ENCODE data around the gene PANK3. TPM values are rescaled to one million over a fixed set of nuclear protein-coding genes. Genes with fewer than 3 reads are reported as not detected.
"Not testable (repeated sequence)": the region's sequence is repeated elsewhere in the genome, so short reads cannot be mapped to it uniquely, and the experiment has no call there.

PANK3 gene
- total RNA-seq, 1 donor from 2014 or later, result 107 TPM

DNA sequence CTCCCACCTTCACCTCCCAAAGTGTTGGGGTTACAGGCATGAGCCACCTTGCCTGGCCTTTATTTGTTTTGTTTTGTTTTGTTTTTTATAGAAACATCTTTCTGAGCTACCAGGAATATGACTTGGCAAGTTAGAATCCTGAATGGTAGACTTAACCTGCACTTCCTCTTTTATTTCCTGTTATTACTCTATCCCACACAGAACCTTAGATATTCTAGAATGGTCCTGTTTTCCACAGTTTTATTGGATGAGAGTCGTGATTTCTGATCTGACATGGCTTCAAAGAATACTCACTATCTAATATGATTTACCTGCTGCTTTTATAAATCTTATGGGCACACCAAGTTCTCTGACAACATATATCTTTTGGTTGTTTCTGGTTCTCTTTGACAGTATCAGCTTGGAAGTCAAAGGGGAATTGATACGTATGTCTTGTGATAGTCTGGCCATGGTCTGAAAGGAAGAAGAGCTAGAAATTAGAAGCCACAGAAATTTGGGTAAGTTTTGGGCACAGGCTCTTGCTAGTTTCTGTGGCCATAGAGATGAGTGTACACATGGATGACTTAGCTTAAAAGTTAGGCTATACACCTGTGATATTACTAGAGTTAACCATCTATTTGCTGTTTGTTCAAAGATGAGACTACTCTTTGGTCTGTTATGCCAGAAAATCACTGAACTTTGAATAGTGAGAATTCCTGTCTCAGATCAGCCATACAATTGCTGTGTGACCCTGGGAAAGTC, 4.7 kb upstream of the PANK3 start:
- H3K9me3 ChIP-seq (ENCODE audit: insufficient read depth, low read depth, low read length), result no peaks in the 10 kb centered on the region
- H2AFZ ChIP-seq (ENCODE audit: low read depth, low read length), result no peak overlapping the region
- Mint-ChIP-seq H3K27me3 (ENCODE audit: low read depth, unreplicated experiment) (peaks cover 13% of the 10 kb centered on the region), H3K4me1 (ENCODE audit: low read depth, unreplicated experiment) (peaks cover 6% of the 10 kb centered on the region), H3K27ac (ENCODE audit: unreplicated experiment) (no peak overlapping the region), H3K36me3 (ENCODE audit: low read depth, unreplicated experiment) (peaks cover 1% of the 10 kb centered on the region), H3K9me3 (ENCODE audit: unreplicated experiment) (peaks cover 8% of the 10 kb centered on the region), H3K4me3 (ENCODE audit: unreplicated experiment) (no peak overlapping the region)
- H3K79me2 ChIP-seq (ENCODE audit: insufficient read depth, low read length), result peaks cover 3% of the 10 kb centered on the region
- peaks cover 2% of the 10 kb centered on the region for H4K20me1 ChIP-seq (ENCODE audit: insufficient read depth, low read length)
- no peak overlapping the region for H3K27ac ChIP-seq (ENCODE audit: low read depth, low read length)
- H3K4me2 ChIP-seq (ENCODE audit: low read length), result no peak overlapping the region
- FAIRE-seq (no peak), DNase-seq (ENCODE audit: low read depth) (no peak)
- peaks cover 9% of the 10 kb centered on the region for H3K27me3 ChIP-seq (ENCODE audit: insufficient read depth, low read length)
- H3K36me3 ChIP-seq (ENCODE audit: insufficient read depth, low read length), result no peaks in the 10 kb centered on the region
- no peak overlapping the region for H3K9ac ChIP-seq (ENCODE audit: low read length)
- no peak for TF ChIP-seq EZH2 (IDR thresholded peaks at IDR 0.05; ENCODE audit: insufficient read depth, low read length)
- TF ChIP-seq, protein P1, sequence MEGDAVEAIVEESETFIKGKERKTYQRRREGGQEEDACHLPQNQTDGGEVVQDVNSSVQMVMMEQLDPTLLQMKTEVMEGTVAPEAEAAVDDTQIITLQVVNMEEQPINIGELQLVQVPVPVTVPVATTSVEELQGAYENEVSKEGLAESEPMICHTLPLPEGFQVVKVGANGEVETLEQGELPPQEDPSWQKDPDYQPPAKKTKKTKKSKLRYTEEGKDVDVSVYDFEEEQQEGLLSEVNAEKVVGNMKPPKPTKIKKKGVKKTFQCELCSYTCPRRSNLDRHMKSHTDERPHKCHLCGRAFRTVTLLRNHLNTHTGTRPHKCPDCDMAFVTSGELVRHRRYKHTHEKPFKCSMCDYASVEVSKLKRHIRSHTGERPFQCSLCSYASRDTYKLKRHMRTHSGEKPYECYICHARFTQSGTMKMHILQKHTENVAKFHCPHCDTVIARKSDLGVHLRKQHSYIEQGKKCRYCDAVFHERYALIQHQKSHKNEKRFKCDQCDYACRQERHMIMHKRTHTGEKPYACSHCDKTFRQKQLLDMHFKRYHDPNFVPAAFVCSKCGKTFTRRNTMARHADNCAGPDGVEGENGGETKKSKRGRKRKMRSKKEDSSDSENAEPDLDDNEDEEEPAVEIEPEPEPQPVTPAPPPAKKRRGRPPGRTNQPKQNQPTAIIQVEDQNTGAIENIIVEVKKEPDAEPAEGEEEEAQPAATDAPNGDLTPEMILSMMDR (IDR thresholded peaks at IDR 0.05; ENCODE audit: insufficient read depth, low read depth, low read length), result no peak
- H3K4me3 ChIP-seq (ENCODE audit: insufficient read depth, low read depth, low read length), result no peak overlapping the region
- peaks cover 5% of the 10 kb centered on the region for H3K4me1 ChIP-seq (ENCODE audit: insufficient read depth, low read length)

DNA sequence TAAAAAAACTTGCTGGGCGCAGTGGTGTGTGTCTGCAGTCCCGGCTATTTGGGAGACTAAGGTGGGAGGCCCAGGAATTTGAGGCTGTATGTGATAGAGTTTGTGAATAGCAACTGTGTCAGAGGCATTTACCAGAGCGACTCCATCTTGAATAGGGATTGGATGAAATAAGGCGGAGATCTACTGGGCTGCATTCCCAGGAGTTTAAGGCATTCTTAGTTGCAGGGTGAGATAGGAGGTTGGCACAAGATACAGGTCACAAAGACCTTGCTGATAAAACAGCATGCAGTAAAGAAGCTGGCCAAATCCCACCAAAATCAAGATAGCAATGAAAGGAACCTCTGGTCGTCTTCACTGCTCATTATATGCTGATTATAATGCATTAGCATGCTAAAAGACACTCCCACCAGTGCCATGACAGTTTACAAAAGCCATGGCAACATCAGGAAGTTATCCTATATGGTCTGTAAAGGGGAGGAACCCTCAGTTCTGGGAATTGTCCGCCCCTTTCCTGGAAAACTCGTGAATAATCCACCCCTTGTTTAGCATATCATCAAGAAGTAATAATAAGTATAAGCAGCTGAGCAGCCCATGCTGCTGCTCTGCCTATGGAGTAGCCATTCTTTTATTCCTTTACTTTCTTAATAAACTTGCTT, 1.8 kb upstream of the PANK3 start:
- not testable (repeated sequence) for H3K36me3 ChIP-seq (ENCODE audit: insufficient read depth, low read length); H3K27me3 Mint-ChIP-seq (ENCODE audit: low read depth, unreplicated experiment); FAIRE-seq; H3K9me3 ChIP-seq (ENCODE audit: insufficient read depth, low read depth, low read length); H3K4me3 Mint-ChIP-seq (ENCODE audit: unreplicated experiment); H3K4me3 ChIP-seq (ENCODE audit: insufficient read depth, low read depth, low read length); H3K9ac ChIP-seq (ENCODE audit: low read length); H3K4me2 ChIP-seq (ENCODE audit: low read length); H3K36me3 Mint-ChIP-seq (ENCODE audit: low read depth, unreplicated experiment); DNase-seq (ENCODE audit: low read depth); H3K27me3 ChIP-seq (ENCODE audit: insufficient read depth, low read length); H2AFZ ChIP-seq (ENCODE audit: low read depth, low read length); H3K4me1 ChIP-seq (ENCODE audit: insufficient read depth, low read length); H3K27ac Mint-ChIP-seq (ENCODE audit: unreplicated experiment); H3K27ac ChIP-seq (ENCODE audit: low read depth, low read length); H3K9me3 Mint-ChIP-seq (ENCODE audit: unreplicated experiment)
- H3K4me1 Mint-ChIP-seq (ENCODE audit: low read depth, unreplicated experiment), result peaks cover 15% of the 10 kb centered on the region
- Histone ChIP-seq H3K79me2 (ENCODE audit: insufficient read depth, low read length) (peaks cover 32% of the 10 kb centered on the region), H4K20me1 (ENCODE audit: insufficient read depth, low read length) (peaks cover 32% of the 10 kb centered on the region)

DNA sequence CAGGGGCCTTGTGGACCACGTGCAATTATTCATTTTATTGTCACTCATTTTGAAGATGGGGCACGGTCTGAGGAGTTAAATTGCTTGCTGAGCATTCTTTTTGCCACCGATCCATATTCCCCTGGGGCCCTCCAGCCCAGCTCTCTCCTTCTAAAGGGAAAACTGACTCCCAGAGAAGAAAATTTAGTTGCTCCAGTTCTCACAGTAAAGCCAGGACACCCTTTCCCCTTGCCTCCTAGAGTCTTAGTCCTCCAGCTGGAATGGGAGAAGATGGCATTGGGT, 1.0 kb upstream of the PANK3 start:
- Mint-ChIP-seq H3K4me3 (ENCODE audit: unreplicated experiment) (peak overlapping the region; percentile 86), H3K27ac (ENCODE audit: unreplicated experiment) (peak overlapping the region; percentile 91), H3K27me3 (ENCODE audit: low read depth, unreplicated experiment) (peaks cover 2% of the 10 kb centered on the region), H3K9me3 (ENCODE audit: unreplicated experiment) (peaks cover 7% of the 10 kb centered on the region), H3K4me1 (ENCODE audit: low read depth, unreplicated experiment) (peaks cover 20% of the 10 kb centered on the region), H3K36me3 (ENCODE audit: low read depth, unreplicated experiment) (peaks cover under 1% of the 10 kb centered on the region)
- Histone ChIP-seq H3K36me3 (ENCODE audit: insufficient read depth, low read length) (no peaks in the 10 kb centered on the region), H3K9me3 (ENCODE audit: insufficient read depth, low read depth, low read length) (no peaks in the 10 kb centered on the region), H3K27ac (ENCODE audit: low read depth, low read length) (peak overlapping the region; percentile 74), H3K4me1 (ENCODE audit: insufficient read depth, low read length) (peaks cover 5% of the 10 kb centered on the region), H4K20me1 (ENCODE audit: insufficient read depth, low read length) (peaks cover 40% of the 10 kb centered on the region), H2AFZ (ENCODE audit: low read depth, low read length) (peak overlapping the region; percentile 80), H3K4me3 (ENCODE audit: insufficient read depth, low read depth, low read length) (peak overlapping the region; percentile 94), H3K27me3 (ENCODE audit: insufficient read depth, low read length) (peaks cover under 1% of the 10 kb centered on the region), H3K4me2 (ENCODE audit: low read length) (peak overlapping the region; percentile 85), H3K9ac (ENCODE audit: low read length) (peak overlapping the region; percentile 73), H3K79me2 (ENCODE audit: insufficient read depth, low read length) (peaks cover 40% of the 10 kb centered on the region)
- TF ChIP-seq EZH2 (IDR thresholded peaks at IDR 0.05; ENCODE audit: insufficient read depth, low read length), result no peak
- TF ChIP-seq, protein P1 (IDR thresholded peaks at IDR 0.05; ENCODE audit: insufficient read depth, low read depth, low read length), result no peak
- DNase-seq (ENCODE audit: low read depth) (no peak), FAIRE-seq (no peak)

Measured in astrocyte (in vitro differentiated cells and primary cell).